Body of pancreas (tissue), 4 donors: ENCODE measurements around the gene FAM169A. TPM values are rescaled to one million over a fixed set of nuclear protein-coding genes. Genes with fewer than 3 reads are reported as not detected.
"Not testable (repeated sequence)": the region's sequence is repeated elsewhere in the genome, so short reads cannot be mapped to it uniquely, and the experiment has no call there.

ENCODE experiments used
- ATAC-seq: fragments of 150-250 bp; one replicate; pipeline ENCODE4 v1.9.1; 2016
- DNase-seq, 4 donors: peaks; one replicate each; pipeline ENCODE4 v3.0.0-alpha.2; 2019
- H3K27ac ChIP-seq, 4 donors: fragments of 200-600 bp; sonication (generic); 1 replicate in 3 of 4; 2 replicates in 1 of 4; pipeline versions ENCODE4 v1.5.1 to v1.6.1; 2016 to 2019; ENCODE audit warnings: mild to moderate bottlenecking in 1 of 4, mixed read lengths in 1 of 4, moderate library complexity in 1 of 4
- H3K27me3 ChIP-seq, 2 donors: fragments of 200-600 bp; sonication (generic); one replicate each; pipeline ENCODE4 v1.6.0; 2016; ENCODE audit warnings: mild to moderate bottlenecking in 1 of 2
- H3K36me3 ChIP-seq, 2 donors: fragments of 200-600 bp; sonication (generic); replicated peaks in 1 of 2; 2 replicates each; pipeline ENCODE4 v1.5.1; 2016; ENCODE audit warnings: low read depth in 2 of 2; ENCODE audit not compliant: insufficient read depth in 1 of 2
- H3K4me1 ChIP-seq: fragments of 200-600 bp; sonication (generic); one replicate; pipeline ENCODE4 v1.6.0; 2016
- H3K4me3 ChIP-seq, 2 donors: fragments of 200-600 bp; sonication (generic); 1 replicate in 1 of 2; 2 replicates in 1 of 2; pipeline ENCODE4 v1.5.1; 2016 to 2019
- H3K9me3 ChIP-seq, 3 donors: fragments of 200-600 bp; sonication (generic); 1 replicate in 2 of 3; 2 replicates in 1 of 3; pipeline ENCODE4 v1.5.1; 2016
- POLR2A ChIP-seq, 3 donors: fragments of 450-650 bp; IDR thresholded peaks; one replicate each; pipeline ENCODE4 v1.6.1; 2016; ENCODE audit warnings: antibody characterized with exemption in 3 of 3, mild to moderate bottlenecking in 2 of 3
- WGBS, 2 donors: methylation state at CpG; one replicate each; pipeline ENCODE4 v1.1.5; 2017; 5-methylcytosine and 5-hydroxymethylcytosine counted together
- intact Hi-C: fragments of 100-400 bp; cut with DNase I; formaldehyde crosslinking; loops from one replicate; pipeline ENCODE4 v1.15.1; 2023
- total RNA-seq, 2 donors: library from RNA; depleted of rRNA; stranded (reverse); fragments of >200 nt; gene quantifications; one replicate each; pipeline ENCODE4 v1.1.0, GENCODE V29; 2016
- TF ChIP-seq, protein P1 (sequence below), 7 experiments: fragments of 450-650 bp in 4 of 7; fragments of 200-600 bp in 3 of 7; sonication (generic) in 3 of 7; IDR thresholded peaks; one replicate each; pipeline ENCODE4 v1.5.1; 2016 to 2019; ENCODE audit warnings: antibody characterized with exemption in 7 of 7

FAM169A gene
- total RNA-seq, 2 donors from 2014 or later = 2.0 to 2.9 TPM

DNA sequence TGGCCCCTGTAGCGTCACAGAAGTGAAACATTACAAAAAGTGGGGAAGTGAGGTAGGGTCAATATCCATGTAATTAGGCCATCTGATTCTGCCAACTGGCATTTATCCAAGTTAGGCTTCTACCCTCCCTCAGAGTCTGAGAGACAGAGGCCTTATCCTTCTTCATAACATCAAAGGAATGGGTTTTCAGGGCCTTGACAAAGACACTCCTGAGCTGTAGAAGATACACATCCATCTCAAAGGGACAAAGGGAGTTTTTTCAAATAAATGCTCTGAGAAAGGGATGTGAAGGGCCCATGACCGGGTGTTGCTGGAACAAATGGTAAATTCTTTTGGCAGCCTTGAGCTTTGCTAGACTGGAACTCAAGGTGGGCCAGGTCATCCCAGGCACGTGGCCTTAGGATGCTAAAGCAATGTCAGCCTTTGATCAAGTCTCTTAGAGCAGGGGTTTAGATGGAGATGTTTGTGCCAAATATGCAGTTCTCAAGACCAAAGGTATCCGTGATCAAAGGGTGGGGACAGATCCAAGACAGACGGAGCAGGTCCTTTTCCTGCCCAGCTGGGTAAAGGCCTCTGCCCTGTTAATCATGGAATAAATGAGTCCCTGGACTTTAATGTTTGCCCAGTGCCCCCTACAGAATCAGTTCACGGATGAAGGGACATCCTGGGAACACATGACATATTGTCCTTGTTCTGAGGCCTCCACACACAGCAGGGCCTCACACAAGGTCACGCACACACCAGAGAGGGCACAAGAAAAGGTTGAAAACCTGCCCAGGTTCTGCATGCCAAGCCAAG is 10.0 kb upstream of the FAM169A start:
- intact Hi-C loops = no loop called here
- no peak for ATAC-seq

DNA sequence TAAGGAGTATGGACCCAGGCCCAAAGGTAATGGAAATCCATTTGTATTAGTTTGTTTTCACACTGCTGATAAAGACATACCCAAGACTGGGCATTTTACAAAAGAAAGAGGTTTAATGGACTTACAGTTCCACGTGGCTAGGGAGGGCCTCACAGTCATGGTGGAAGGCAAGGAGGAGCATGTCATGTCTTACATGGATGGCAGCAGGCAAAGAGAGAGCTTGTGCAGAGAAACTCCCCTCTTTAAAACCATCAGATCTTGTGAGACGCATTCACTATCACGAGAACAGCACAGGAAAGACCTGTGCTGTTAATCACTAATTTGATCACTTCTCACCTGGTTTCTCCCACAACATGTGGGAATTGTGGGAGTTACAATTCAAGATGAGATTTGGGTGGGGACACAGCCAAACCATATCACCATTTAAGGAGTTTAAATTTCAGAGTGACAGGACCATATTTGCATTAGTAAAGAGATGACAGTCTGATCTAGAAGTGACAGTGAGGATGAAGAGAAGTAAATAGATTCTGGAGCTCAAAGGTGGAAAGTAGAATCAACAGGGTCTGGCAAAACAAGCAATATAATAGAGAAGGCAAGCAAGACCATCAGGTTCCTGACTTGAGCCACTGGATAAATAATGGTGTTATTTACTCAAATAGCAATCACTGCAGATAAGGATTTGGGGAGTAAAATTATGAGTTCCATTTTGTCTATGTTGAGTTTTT is 7.5 kb upstream of the FAM169A start:
- no peak overlapping the region for H3K4me3 ChIP-seq
- no peak overlapping the region for H3K27ac ChIP-seq
- H3K4me1 ChIP-seq = no peaks in the 10 kb centered on the region
- WGBS, 2 donors = 64 to 78% methylated on average over 3 of the region's 3 CpGs
- H3K27me3 ChIP-seq = no peaks in the 10 kb centered on the region
- H3K36me3 ChIP-seq = no peaks in the 10 kb centered on the region
- no peaks in the 10 kb centered on the region for H3K9me3 ChIP-seq
- TF ChIP-seq, protein P1, sequence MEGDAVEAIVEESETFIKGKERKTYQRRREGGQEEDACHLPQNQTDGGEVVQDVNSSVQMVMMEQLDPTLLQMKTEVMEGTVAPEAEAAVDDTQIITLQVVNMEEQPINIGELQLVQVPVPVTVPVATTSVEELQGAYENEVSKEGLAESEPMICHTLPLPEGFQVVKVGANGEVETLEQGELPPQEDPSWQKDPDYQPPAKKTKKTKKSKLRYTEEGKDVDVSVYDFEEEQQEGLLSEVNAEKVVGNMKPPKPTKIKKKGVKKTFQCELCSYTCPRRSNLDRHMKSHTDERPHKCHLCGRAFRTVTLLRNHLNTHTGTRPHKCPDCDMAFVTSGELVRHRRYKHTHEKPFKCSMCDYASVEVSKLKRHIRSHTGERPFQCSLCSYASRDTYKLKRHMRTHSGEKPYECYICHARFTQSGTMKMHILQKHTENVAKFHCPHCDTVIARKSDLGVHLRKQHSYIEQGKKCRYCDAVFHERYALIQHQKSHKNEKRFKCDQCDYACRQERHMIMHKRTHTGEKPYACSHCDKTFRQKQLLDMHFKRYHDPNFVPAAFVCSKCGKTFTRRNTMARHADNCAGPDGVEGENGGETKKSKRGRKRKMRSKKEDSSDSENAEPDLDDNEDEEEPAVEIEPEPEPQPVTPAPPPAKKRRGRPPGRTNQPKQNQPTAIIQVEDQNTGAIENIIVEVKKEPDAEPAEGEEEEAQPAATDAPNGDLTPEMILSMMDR (IDR thresholded peaks at IDR 0.05) = no peak
- no peak for TF ChIP-seq POLR2A (IDR thresholded peaks at IDR 0.05)
- DNase-seq (no peak), ATAC-seq (no peak)
- intact Hi-C loops = no loop called here

More for the DNA sequence above, 10.0 kb upstream of the FAM169A start:
- Histone ChIP-seq H3K9me3 (no peaks in the 10 kb centered on the region), H3K36me3 (no peaks in the 10 kb centered on the region), H3K4me1 (no peaks in the 10 kb centered on the region), H3K4me3 (no peak overlapping the region), H3K27ac (no peak overlapping the region), H3K27me3 (no peaks in the 10 kb centered on the region)
- WGBS, 2 donors = 83 to 88% methylated on average over 7 of the region's 7 CpGs
- TF ChIP-seq, protein P1 (IDR thresholded peaks at IDR 0.05) = no peak
- no peak for TF ChIP-seq POLR2A (IDR thresholded peaks at IDR 0.05)
- no peak for DNase-seq

DNA sequence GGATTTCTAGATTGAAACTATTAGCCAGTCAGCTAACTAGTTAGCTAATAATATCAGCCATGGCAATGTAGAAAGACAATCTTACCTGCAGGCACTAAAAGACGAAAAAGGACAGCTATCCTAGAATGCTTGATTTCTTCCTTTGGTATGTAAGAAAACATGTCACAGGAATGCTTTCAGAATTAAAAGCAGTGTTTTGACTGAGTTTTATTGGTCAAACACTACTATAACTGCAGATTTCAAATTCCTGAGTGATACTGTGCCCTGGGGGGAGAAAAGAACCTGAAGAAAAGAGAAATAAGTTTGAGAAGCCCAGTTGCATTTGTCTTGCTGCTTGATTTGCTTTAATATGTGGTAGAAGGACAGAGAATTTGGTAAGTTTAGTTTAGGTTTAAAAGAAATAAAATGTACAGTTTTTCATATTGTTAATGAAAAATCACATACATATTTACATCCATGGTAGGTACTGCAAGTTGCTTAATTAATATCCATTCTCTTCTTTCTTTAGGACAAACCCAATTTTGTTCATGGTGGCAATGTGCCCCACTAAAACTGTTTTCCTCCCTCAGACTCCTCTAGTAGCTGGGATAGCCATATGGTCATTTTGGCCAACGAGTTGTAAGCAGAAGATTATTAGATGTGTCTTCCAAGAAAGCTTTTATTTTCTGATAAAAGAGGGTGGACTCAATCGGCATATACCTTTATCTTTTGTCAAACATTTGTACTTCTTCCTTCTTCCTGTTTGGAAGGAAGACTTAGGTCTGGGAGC is 4.3 kb upstream of the FAM169A start:
- TF ChIP-seq, protein P1 (IDR thresholded peaks at IDR 0.05) = no peak
- no peak for TF ChIP-seq POLR2A (IDR thresholded peaks at IDR 0.05)
- WGBS, 2 donors = 62 to 64% methylated on average over 3 of the region's 3 CpGs

DNA sequence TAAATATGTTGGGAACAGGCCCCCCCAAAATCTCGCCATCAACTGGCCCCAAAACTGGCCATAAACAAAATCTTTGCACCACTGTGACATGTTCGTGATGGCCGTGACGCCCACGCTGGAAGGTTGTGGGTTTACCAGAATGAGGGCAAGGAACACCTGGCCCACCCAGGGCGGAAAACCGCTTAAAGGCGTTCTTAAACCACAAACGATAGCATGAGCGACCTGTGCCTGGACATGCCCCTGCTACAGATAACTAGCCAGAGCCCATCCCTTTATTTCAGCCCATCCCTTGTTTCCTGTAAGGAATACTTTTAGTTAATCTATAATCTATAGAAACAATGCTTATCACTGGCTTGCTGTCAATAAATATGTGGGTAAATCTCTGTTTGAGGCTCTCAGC is 3.2 kb upstream of the FAM169A start:
- 74 to 76% methylated on average over 10 of the region's 10 CpGs for WGBS, 2 donors
- H3K36me3 ChIP-seq, intact Hi-C loops, DNase-seq, H3K9me3 ChIP-seq, H3K27me3 ChIP-seq, H3K4me3 ChIP-seq, ATAC-seq, H3K27ac ChIP-seq: not testable (repeated sequence)
- peaks cover 16% of the 10 kb centered on the region for H3K4me1 ChIP-seq

More for the DNA sequence above, 4.3 kb upstream of the FAM169A start:
- DNase-seq (no peak), ATAC-seq (no peak)
- Histone ChIP-seq H3K36me3 (no peaks in the 10 kb centered on the region), H3K9me3 (no peaks in the 10 kb centered on the region), H3K4me3 (no peak overlapping the region), H3K4me1 (peaks cover 10% of the 10 kb centered on the region), H3K27ac (no peak overlapping the region), H3K27me3 (no peaks in the 10 kb centered on the region)
- intact Hi-C loops = no loop called here
